BLaER1 (cell line): Measurements from ENCODE around the gene TPSAB1.
"Not testable (repeated sequence)": the region's sequence is repeated elsewhere in the genome, so short reads cannot be mapped to it uniquely, and the experiment has no call there.

Experiments used
- H3K27ac ChIP-seq: shearing (Covaris generic); formaldehyde crosslinking; 2 replicates; pipeline ENCODE4 v1.8.1; 2022
- H3K27me3 ChIP-seq: shearing (Covaris generic); formaldehyde crosslinking; 2 replicates; pipeline ENCODE4 v1.8.1; 2022
- H3K36me3 ChIP-seq: shearing (Covaris generic); formaldehyde crosslinking; 2 replicates; pipeline ENCODE4 v1.8.1; 2022
- H3K4me1 ChIP-seq: shearing (Covaris generic); formaldehyde crosslinking; 2 replicates; pipeline ENCODE4 v1.8.1; 2022
- H3K4me2 ChIP-seq: shearing (Covaris generic); formaldehyde crosslinking; 2 replicates; pipeline ENCODE4 v1.8.1; 2022
- H3K4me3 ChIP-seq: shearing (Covaris generic); formaldehyde crosslinking; 2 replicates; pipeline ENCODE4 v1.8.1; 2022
- H3K9ac ChIP-seq: shearing (Covaris generic); formaldehyde crosslinking; 2 replicates; pipeline ENCODE4 v1.8.1; 2022
- H3K9me3 ChIP-seq: shearing (Covaris generic); formaldehyde crosslinking; 2 replicates; pipeline ENCODE4 v1.8.1; 2022
- H4K20me1 ChIP-seq: shearing (Covaris generic); formaldehyde crosslinking; 2 replicates; pipeline ENCODE4 v1.8.1; 2022
- Cebpa-rat ChIP-seq: shearing (Covaris generic); IDR thresholded peaks from 2 replicates; pipeline ENCODE4 v1.8.1; 2022

The TPSAB1 gene

DNA sequence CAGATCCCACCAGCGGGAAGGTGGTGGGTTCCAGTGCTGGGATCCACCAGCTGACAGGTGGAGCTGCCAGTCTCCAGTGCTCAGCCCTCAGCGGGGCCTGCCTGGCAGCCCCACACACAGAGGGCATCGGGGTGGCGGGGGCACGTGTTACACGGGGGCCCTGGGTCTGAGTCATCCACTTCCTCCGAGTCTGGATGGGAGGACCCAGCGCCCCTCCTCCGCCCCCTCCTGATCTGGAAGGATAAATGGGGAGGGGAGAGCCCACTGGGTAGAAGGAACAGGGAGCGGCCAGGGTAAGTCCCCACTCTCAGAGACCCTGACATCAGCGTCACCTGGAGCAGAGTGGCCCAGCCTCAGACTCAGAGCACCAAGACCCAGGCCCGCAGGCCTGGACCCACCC is at the start of gene TPSAB1:
TPSAB1 (plus strand) TSS at position 270 of the 400 bp plus-strand sequence. CDS start 234 bp downstream, outside the sequence.
- not testable (repeated sequence) for H3K9me3 ChIP-seq, H4K20me1 ChIP-seq, H3K27me3 ChIP-seq, H3K27ac ChIP-seq, H3K4me3 ChIP-seq, H3K4me2 ChIP-seq, H3K36me3 ChIP-seq, H3K4me1 ChIP-seq, H3K9ac ChIP-seq

DNA sequence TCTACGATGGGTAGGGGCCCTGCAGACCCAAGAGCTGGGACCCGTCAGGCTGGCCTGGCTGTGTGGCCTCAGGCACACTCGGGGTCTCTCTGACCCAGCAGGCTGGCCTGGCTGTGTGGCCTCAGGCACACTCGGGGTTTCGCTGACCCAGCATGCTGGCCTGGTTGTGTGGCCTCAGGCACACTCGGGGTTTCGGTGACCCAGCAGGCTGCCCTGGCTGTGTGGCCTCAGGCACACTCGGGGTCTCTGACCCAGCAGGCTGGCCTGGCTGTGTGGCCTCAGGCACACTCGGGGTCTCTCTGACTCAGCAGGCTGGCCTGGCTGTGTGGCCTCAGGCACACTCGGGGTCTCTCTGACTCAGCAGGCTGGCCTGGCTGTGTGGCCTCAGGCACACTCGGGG is 49.7 kb upstream of the TPSAB1 start:
- H3K9me3 ChIP-seq, H3K27me3 ChIP-seq, H3K9ac ChIP-seq, H3K36me3 ChIP-seq, H3K4me3 ChIP-seq, H3K4me2 ChIP-seq, H3K27ac ChIP-seq: not testable (repeated sequence)
- Histone ChIP-seq H4K20me1 (peaks cover 96% of the 10 kb centered on the region), H3K4me1 (peaks cover 58% of the 10 kb centered on the region)

DNA sequence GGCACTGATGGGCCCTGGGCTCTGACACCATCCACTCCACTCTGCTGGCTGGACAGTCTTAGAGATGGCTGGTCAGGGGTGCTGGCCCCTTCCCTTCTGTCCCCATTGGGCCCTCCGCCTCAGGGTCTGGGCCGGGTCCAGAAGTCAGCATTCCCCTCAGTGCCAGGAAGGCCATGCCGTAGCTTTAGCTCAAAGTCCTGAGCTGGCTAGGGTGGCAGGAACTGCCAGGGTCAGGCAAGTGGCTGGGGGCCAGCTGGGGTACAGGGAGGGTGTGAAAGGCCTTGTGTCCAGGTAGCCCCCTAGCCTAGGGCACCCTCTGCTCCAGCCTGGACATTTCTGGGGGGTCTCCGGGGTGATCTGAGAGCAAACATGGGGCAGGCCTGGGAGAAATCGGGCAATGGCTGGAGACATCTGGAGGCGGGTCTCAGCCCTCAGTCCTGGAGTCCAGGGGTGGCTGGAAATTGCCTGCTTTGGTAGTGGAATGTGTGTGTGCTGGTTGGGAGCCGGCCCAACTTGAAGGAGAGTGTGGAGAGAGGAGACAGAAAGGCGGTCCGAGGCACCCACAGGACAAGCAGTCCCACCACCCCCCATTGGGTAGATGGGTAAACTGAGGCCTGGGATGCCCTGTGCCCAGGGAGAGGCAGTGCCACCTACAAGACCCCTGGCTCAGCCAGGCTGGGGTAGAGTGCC is 48.0 kb upstream of the TPSAB1 start:
- Histone ChIP-seq H3K4me2 (peak overlapping the region; percentile 3), H3K9ac (no peak overlapping the region), H3K9me3 (no peaks in the 10 kb centered on the region), H3K4me1 (peaks cover 59% of the 10 kb centered on the region), H3K4me3 (no peak overlapping the region), H3K36me3 (no peaks in the 10 kb centered on the region), H3K27me3 (0 out of 2 replicates have a peak, but pooled peaks cover 6% of the 10 kb centered on the region), H3K27ac (no peak overlapping the region), H4K20me1 (peaks cover 96% of the 10 kb centered on the region)
- no peak for TF ChIP-seq Cebpa-rat

DNA sequence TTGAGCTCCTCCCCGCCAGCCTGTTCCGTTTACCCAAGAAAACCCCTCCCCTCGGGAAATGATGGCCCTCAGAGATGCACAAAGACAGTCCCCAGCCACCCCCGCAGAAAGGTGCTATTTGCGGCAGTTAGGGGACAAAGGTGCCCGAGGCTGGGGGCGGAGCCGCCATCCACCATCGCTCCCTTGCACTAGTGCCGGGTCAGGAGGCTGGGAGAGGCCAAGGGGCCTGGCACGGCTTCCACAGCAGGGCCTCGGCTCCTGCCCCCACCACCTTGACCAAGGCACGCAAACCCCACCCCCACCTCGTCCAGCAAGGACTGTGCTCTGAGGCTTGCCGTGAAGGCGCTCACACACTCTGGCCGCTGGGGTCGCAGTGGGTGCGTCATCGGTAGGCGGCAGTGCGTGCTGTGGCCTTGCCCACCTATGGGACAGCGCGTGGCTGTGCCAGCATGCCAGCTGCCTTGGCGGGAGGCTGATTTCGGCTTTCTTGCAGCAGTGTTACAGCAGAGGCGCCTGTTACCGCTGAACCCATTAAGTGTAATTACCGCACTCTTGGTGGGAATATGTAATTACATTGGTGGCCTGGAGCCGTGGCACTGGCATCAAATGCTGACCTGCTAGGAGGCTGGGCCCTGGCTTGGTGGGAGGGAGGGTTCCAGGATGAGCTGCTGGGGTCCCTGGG is 47.2 kb upstream of the TPSAB1 start:
- Histone ChIP-seq H3K4me3 (no peak overlapping the region), H3K9ac (no peak overlapping the region), H3K4me2 (peak overlapping the region; percentile 3), H3K4me1 (peaks cover 52% of the 10 kb centered on the region), H3K27ac (no peak overlapping the region), H3K36me3 (no peaks in the 10 kb centered on the region), H4K20me1 (peaks cover 96% of the 10 kb centered on the region), H3K27me3 (no peaks in the 10 kb centered on the region), H3K9me3 (no peaks in the 10 kb centered on the region)
- TF ChIP-seq Cebpa-rat, result no peak

DNA sequence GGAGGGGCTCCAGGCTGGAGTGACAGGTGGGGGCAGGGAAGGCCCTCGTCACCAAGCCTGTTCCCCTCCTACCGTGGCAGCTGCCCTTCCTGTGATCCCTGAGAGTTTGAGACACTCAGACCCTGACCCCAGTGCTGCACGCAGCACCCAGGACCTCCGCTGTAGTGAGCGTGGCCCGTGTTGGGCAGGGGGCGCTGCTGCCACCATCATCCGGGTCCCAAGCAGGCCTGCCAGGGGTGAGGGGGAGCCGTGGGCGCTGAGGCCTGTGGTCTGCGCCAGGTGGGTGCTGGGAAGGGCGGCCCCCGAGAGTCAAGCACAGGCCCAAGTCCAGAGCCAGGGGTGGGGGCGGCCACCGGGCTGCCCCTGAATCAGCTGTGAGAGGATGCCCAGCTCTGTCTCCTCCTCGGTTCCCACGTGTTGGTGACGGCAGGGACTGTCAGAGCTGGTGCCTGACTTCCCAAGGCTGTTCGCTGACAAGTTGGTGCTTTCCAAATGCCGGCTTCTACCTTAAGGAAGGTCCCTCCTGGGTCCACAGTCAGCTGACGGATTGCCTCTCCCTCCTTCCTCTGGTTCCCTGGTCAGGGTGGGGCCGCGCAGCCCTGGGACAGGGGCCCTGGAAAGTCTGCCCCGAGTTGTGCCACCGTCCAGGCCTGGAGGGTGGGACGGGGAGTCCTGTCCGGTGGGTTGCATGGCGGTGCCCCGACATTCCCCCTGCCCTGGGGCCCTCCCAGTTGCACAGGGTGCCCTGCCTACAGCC is 46.5 kb upstream of the TPSAB1 start:
- H3K27me3 ChIP-seq, result no peaks in the 10 kb centered on the region
- TF ChIP-seq Cebpa-rat, result no peak
- no peak overlapping the region; the same call in 1 of the 2 replicates for H3K4me2 ChIP-seq

DNA sequence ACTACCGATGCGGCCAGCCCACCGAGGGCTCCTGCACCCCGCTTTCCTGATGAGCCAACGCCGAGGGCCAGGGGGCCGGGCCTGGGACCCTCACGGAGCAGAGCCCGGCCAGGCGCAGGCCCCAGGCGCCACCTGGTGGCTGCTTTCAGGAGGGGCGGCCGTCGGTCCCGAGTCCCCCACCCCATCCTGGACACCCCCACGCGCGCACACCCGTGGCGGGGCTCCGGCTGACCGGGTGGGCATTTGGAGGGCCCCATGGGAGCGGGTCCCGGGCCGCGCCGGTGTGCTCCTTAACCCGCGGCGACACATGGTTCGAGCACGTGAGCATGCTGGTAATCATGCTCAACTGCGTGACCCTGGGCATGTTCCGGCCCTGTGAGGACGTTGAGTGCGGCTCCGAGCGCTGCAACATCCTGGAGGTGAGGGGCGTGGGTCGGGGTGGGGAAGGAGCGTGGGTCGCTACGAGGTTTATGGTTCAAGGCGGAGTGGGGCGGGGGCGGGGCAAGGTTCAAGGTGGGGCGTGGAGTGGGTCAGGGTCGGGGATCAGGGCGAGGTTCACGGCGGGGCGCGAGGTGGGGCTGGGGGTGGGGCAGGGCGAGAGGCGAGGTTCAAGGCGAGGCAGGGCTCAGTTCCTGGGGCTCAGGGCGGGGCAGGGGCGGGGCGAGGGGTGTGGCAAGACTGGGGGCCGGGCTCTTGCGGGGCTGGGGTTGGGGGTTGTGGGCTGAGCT is 45.7 kb upstream of the TPSAB1 start:
- no peaks in the 10 kb centered on the region for H3K9me3 ChIP-seq
- H3K36me3 ChIP-seq, result peaks cover 2% of the 10 kb centered on the region; the same call in 1 of the 2 replicates
- no peak overlapping the region for H3K4me3 ChIP-seq
- H3K4me2 ChIP-seq, result no peak overlapping the region
- no peak overlapping the region for H3K27ac ChIP-seq
- H3K9ac ChIP-seq, result no peak overlapping the region
- no peak for TF ChIP-seq Cebpa-rat
- H3K4me1 ChIP-seq, result peaks cover 37% of the 10 kb centered on the region
- H4K20me1 ChIP-seq, result peaks cover 89% of the 10 kb centered on the region
- H3K27me3 ChIP-seq, result no peaks in the 10 kb centered on the region

More for the DNA sequence above, 46.5 kb upstream of the TPSAB1 start:
- H3K36me3 ChIP-seq, result no peaks in the 10 kb centered on the region
- H3K4me1 ChIP-seq, result peaks cover 45% of the 10 kb centered on the region
- H4K20me1 ChIP-seq, result peaks cover 92% of the 10 kb centered on the region
- H3K4me3 ChIP-seq, result no peak overlapping the region
- no peaks in the 10 kb centered on the region for H3K9me3 ChIP-seq
- H3K9ac ChIP-seq, result no peak overlapping the region
- H3K27ac ChIP-seq, result no peak overlapping the region

DNA sequence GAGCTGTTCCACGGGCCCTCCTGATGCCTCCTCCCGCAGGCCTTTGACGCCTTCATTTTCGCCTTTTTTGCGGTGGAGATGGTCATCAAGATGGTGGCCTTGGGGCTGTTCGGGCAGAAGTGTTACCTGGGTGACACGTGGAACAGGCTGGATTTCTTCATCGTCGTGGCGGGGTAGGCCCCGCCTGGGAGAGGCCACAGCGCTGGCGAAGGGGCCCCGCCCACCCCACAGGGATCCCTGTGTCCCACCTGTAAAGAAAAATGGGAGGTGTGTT is 45.2 kb upstream of the TPSAB1 start:
- Histone ChIP-seq H3K4me1 (peaks cover 32% of the 10 kb centered on the region), H3K4me3 (no peak overlapping the region), H4K20me1 (peaks cover 89% of the 10 kb centered on the region), H3K9me3 (no peaks in the 10 kb centered on the region), H3K9ac (no peak overlapping the region), H3K27ac (no peak overlapping the region), H3K36me3 (peaks cover 7% of the 10 kb centered on the region; the same call in 1 of the 2 replicates), H3K27me3 (no peaks in the 10 kb centered on the region), H3K4me2 (no peak overlapping the region)
- TF ChIP-seq Cebpa-rat, result no peak

DNA sequence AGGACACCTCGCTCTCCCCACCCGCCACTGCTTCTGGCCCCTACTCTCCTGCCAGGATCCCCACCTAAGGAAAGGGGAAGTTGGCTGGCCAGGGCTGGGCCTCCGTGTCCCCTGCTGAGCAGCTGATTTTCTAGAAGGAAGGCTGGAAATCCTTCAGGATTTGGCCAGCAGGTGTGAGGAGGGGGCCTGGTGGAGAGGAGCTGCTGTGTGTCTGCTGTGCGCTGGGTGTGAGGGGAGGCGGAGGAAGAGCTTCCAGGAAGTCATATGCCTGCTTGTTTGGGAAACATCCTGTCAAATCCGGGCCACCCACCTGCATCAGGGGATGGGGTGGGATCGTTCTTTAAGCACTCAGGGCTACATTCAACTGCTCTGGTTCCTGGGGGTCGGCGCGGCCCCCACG is 44.0 kb upstream of the TPSAB1 start:
- Histone ChIP-seq H3K27me3 (no peaks in the 10 kb centered on the region), H3K27ac (no peak overlapping the region), H4K20me1 (peaks cover 85% of the 10 kb centered on the region), H3K36me3 (peaks cover 15% of the 10 kb centered on the region), H3K9me3 (no peaks in the 10 kb centered on the region), H3K4me2 (no peak overlapping the region), H3K4me3 (no peak overlapping the region), H3K9ac (no peak overlapping the region), H3K4me1 (peaks cover 28% of the 10 kb centered on the region)
- TF ChIP-seq Cebpa-rat, result no peak

DNA sequence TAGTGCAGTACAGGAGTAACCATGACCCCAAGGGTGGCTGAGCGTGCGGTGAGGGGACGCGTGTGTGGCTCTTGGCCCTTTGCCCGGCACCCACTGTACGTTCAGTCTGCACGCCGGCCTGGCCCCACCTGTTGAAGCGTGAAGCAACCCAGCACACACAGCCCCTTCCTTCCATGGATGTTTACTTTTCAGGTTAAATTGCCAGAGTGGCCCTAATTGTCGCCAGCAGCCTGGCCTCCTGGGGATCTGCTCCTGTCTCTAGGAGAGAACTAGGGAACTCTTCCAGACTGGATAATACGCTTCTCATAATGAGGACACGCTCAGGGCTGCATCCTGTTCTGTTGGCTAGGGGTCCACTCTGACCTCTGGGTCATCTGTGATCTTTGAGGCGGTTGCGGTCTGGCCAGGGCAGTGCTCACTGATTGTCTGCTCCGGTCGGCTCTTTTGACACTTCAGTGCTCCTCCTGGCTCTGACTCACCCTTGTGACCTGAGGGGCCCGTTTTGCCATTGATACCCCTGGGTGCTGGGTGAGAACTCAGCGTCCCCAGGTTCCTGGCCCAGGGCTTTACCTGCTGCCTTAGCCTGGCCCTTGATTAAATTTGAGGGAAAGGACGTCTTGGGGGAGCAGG is 43.2 kb upstream of the TPSAB1 start:
- Histone ChIP-seq H3K27me3 (no peaks in the 10 kb centered on the region), H4K20me1 (peaks cover 83% of the 10 kb centered on the region), H3K27ac (no peak overlapping the region), H3K9ac (no peak overlapping the region), H3K9me3 (no peaks in the 10 kb centered on the region), H3K4me3 (no peak overlapping the region), H3K4me1 (peaks cover 27% of the 10 kb centered on the region), H3K4me2 (no peak overlapping the region; the same call in 1 of the 2 replicates), H3K36me3 (peaks cover 23% of the 10 kb centered on the region)
- TF ChIP-seq Cebpa-rat, result no peak
